BLaER1 treated with 17β-estradiol and CSF1 and Interleukin-3, amounts not matched to agents 10 nM and 100 nM (cell line): Measurements from ENCODE around the gene PKN1.
A peak's percentile ranks its signal among the peaks of the same experiment; 100 is the strongest.

Source experiments
- H3K27ac ChIP-seq, 11 experiments: shearing (Covaris generic); formaldehyde crosslinking; 2 replicates each; pipeline ENCODE4 v1.8.1; 2022
- H3K27me3 ChIP-seq, 11 experiments: shearing (Covaris generic); formaldehyde crosslinking; 2 replicates each; pipeline ENCODE4 v1.8.1; 2022
- H3K36me3 ChIP-seq, 11 experiments: shearing (Covaris generic); formaldehyde crosslinking; 2 replicates each; pipeline ENCODE4 v1.8.1; 2022
- H3K4me1 ChIP-seq, 10 experiments: shearing (Covaris generic); formaldehyde crosslinking; 2 replicates each; pipeline ENCODE4 v1.8.1; 2022
- H3K4me2 ChIP-seq, 11 experiments: shearing (Covaris generic); formaldehyde crosslinking; 2 replicates each; pipeline ENCODE4 v1.8.1; 2022
- H3K4me3 ChIP-seq, 10 experiments: shearing (Covaris generic); formaldehyde crosslinking; 2 replicates each; pipeline ENCODE4 v1.8.1; 2022
- H3K9ac ChIP-seq, 11 experiments: shearing (Covaris generic); formaldehyde crosslinking; 2 replicates each; pipeline ENCODE4 v1.8.1; 2022
- H3K9me3 ChIP-seq, 11 experiments: shearing (Covaris generic); formaldehyde crosslinking; replicated peaks in 1 of 11; 2 replicates each; pipeline ENCODE4 v1.8.1; 2022
- H4K20me1 ChIP-seq, 11 experiments: shearing (Covaris generic); formaldehyde crosslinking; 2 replicates each; pipeline ENCODE4 v1.8.1; 2022
- Cebpa-rat ChIP-seq, 11 experiments: shearing (Covaris generic); IDR thresholded peaks; 2 replicates each; pipeline ENCODE4 v1.8.1; 2022

Gene PKN1

GRCh38 chr19:14410091-14411051 lies 22.7 kb upstream of the PKN1 start:
- TF ChIP-seq Cebpa-rat (IDR thresholded peaks at IDR 0.05) = no peak
- Histone ChIP-seq H4K20me1 (peaks cover 76 to 98% (median 89%) of the 10 kb centered on the region in 11 experiments), H3K36me3 (peaks cover 83 to 98% (median 95%) of the 10 kb centered on the region in 11 experiments)

GRCh38 chr19:14411161-14411937 lies 21.8 kb upstream of the PKN1 start:
- peak overlapping the region; percentile 27 to 97 (median 80); a peak in 20 of 22 replicates for H3K4me2 ChIP-seq
- no peak for TF ChIP-seq Cebpa-rat (IDR thresholded peaks at IDR 0.05)
- peaks cover 87 to 100% (median 99%) of the 10 kb centered on the region in 11 experiments for H3K36me3 ChIP-seq
- peaks cover 86 to 100% (median 98%) of the 10 kb centered on the region in 11 experiments for H4K20me1 ChIP-seq
- no peaks in the 10 kb centered on the region for H3K9me3 ChIP-seq
- H3K9ac ChIP-seq = peak overlapping the region in 10 of 11 experiments; percentile 26 to 68 (median 52); a peak in 18 of 22 replicates
- peaks cover 71 to 97% (median 91%) of the 10 kb centered on the region in 10 experiments for H3K4me1 ChIP-seq
- H3K27ac ChIP-seq = peak overlapping the region in 3 of 11 experiments; percentile 28 to 66 (median 62); a peak in 3 of 22 replicates
- no peaks in the 10 kb centered on the region for H3K27me3 ChIP-seq
- peak overlapping the region in 1 of 10 experiments; percentile 44; a peak in 1 of 20 replicates for H3K4me3 ChIP-seq

More at GRCh38 chr19:14410091-14411051, 22.7 kb upstream of the PKN1 start:
- Histone ChIP-seq H3K4me1 (peaks cover 63 to 94% (median 87%) of the 10 kb centered on the region in 10 experiments), H3K27ac (peak overlapping the region in 8 of 11 experiments; percentile 37 to 68 (median 58); a peak in 16 of 22 replicates), H3K9me3 (no peaks in the 10 kb centered on the region), H3K27me3 (no peaks in the 10 kb centered on the region), H3K4me3 (peak overlapping the region in 3 of 10 experiments; percentile 15 to 44 (median 19); a peak in 6 of 20 replicates), H3K9ac (peak overlapping the region; percentile 26 to 68 (median 52); a peak in 17 of 22 replicates), H3K4me2 (peak overlapping the region; percentile 25 to 97 (median 80); a peak in 21 of 22 replicates)

GRCh38 chr19:14411938-14412245 lies 21.2 kb upstream of the PKN1 start:
- Histone ChIP-seq H3K9ac (peak overlapping the region in 9 of 11 experiments; percentile 15 to 68 (median 51); a peak in 12 of 22 replicates), H3K9me3 (no peaks in the 10 kb centered on the region), H3K4me2 (peak overlapping the region; percentile 27 to 100 (median 83); a peak in 20 of 22 replicates), H4K20me1 (peaks cover 92 to 100% (median 100%) of the 10 kb centered on the region in 11 experiments), H3K36me3 (peaks cover 85 to 100% (median 99%) of the 10 kb centered on the region in 11 experiments), H3K27me3 (no peaks in the 10 kb centered on the region), H3K27ac (no peak overlapping the region), H3K4me1 (peaks cover 71 to 97% (median 91%) of the 10 kb centered on the region in 10 experiments), H3K4me3 (no peak overlapping the region)
- TF ChIP-seq Cebpa-rat (IDR thresholded peaks at IDR 0.05) = no peak

GRCh38 chr19:14412324-14412995 lies 20.6 kb upstream of the PKN1 start:
- Histone ChIP-seq H4K20me1 (peaks cover 97 to 100% (median 100%) of the 10 kb centered on the region in 11 experiments), H3K4me3 (no peak overlapping the region), H3K27ac (0 out of 22 replicates have a peak overlapping the region, but pooled peaks of 2 of the 11 experiments have one; percentile 3 to 7), H3K4me1 (peaks cover 77 to 99% (median 94%) of the 10 kb centered on the region in 10 experiments), H3K4me2 (peak overlapping the region; percentile 27 to 100 (median 83); a peak in 20 of 22 replicates), H3K36me3 (peaks cover 79 to 98% (median 97%) of the 10 kb centered on the region in 11 experiments), H3K9ac (peak overlapping the region in 10 of 11 experiments; percentile 11 to 68 (median 50); a peak in 16 of 22 replicates), H3K9me3 (no peaks in the 10 kb centered on the region), H3K27me3 (no peaks in the 10 kb centered on the region)
- no peak for TF ChIP-seq Cebpa-rat (IDR thresholded peaks at IDR 0.05)

GRCh38 chr19:14412996-14413692 lies 20.0 kb upstream of the PKN1 start:
- TF ChIP-seq Cebpa-rat (IDR thresholded peaks at IDR 0.05) = no peak
- no peaks in the 10 kb centered on the region for H3K9me3 ChIP-seq
- H3K9ac ChIP-seq = peak overlapping the region; percentile 11 to 68 (median 43); a peak in 13 of 22 replicates
- peaks cover 80 to 99% (median 96%) of the 10 kb centered on the region in 10 experiments for H3K4me1 ChIP-seq
- H3K27ac ChIP-seq = peak overlapping the region in 1 of 11 experiments; percentile 7; a peak in 1 of 22 replicates
- H4K20me1 ChIP-seq = peaks cover 98 to 100% (median 100%) of the 10 kb centered on the region in 11 experiments
- no peaks in the 10 kb centered on the region for H3K27me3 ChIP-seq
- H3K36me3 ChIP-seq = peaks cover 72 to 91% (median 90%) of the 10 kb centered on the region in 11 experiments
- no peak overlapping the region for H3K4me3 ChIP-seq
- H3K4me2 ChIP-seq = peak overlapping the region; percentile 13 to 100 (median 83); a peak in 19 of 22 replicates

- Histone ChIP-seq H3K4me3 (no peak overlapping the region), H3K9me3 (no peaks in the 10 kb centered on the region), H3K27me3 (no peaks in the 10 kb centered on the region), H3K4me2 (peak overlapping the region; percentile 9 to 100 (median 83); a peak in 19 of 22 replicates), H3K27ac (no peak overlapping the region; a peak in 1 of 22 replicates), H4K20me1 (peaks cover 95 to 100% (median 100%) of the 10 kb centered on the region in 11 experiments), H3K4me1 (peaks cover 80 to 94% (median 90%) of the 10 kb centered on the region in 10 experiments), H3K9ac (peak overlapping the region in 8 of 11 experiments; percentile 15 to 59 (median 30); a peak in 10 of 22 replicates), H3K36me3 (peaks cover 66 to 85% (median 84%) of the 10 kb centered on the region in 11 experiments)
- no peak for TF ChIP-seq Cebpa-rat (IDR thresholded peaks at IDR 0.05)
Measured at GRCh38 chr19:14413693-14414181, 19.4 kb upstream of the PKN1 start.
